NCI-H460 (cell line): ENCODE data around the gene RAD51B. TPM values are rescaled to one million over a fixed set of nuclear protein-coding genes. Genes with fewer than 3 reads are reported as not detected.
A peak's percentile ranks its signal among the peaks of the same experiment; 100 is the strongest.

ENCODE experiments used
- DNase-seq: peaks from one replicate; pipeline ENCODE4 v3.0.0-alpha.2; 2016; ENCODE audit warnings: low read depth; ENCODE audit errors: extremely low read depth
- total RNA-seq: library from RNA; depleted of rRNA; stranded (reverse); fragments of >200 nt; shearing (Covaris generic); gene quantifications from 2 replicates; pipeline ENCODE4 v1.2.3, GENCODE V29; 2014

Gene RAD51B
- total RNA-seq, 1 experiment from 2014 or later = 13.4 TPM

GRCh38 chr14:68523989-68524725, 704.6 kb downstream of the RAD51B start:
- DNase-seq = no peak

DNA sequence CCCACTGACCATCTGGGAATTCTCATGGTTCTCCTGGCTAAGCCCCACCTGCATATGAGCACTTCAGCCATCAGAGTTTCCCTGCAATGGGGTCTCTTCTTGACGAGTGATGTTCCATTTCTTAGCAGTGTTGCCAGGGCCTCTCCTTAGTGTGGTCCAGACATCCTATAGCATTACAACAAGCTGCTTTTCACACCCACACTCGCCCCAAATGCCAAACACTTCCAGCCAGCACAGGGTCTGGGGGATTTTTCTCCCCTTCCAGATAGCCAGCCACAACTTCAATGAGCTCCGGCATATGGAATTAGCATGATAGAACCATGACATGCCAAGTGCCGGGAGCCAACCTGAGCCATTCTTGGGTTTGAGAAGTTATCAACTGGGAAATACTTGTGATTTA, 705.9 kb downstream of the RAD51B start:
- no peak for DNase-seq

GRCh38 chr14:68526512-68527091, 707.0 kb downstream of the RAD51B start:
- DNase-seq = peak; percentile 73

GRCh38 chr14:68527329-68527851, 707.8 kb downstream of the RAD51B start:
- DNase-seq = peak; percentile 81

- no peak for DNase-seq
These were observed 708.6 kb downstream of the RAD51B start for GRCh38 chr14:68528040-68528687.

DNA sequence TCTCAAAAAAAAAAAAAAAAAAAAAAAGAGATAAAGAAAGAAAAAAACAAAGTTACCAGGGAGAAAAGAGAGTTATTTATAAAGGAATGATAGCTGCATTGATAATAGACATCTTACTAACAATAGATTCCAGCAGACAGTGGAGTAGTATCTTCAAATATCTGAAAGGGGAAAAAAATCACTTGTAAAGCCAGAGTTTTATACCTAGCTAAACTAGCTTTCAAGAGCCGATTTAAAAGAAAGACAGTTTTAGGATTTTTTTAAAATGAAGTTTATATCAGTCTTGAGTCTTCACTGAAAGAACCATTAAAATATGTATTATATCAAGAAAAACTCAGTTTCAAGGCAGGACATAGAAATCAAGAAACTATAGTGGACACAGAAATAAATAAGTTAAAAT, 710.9 kb downstream of the RAD51B start:
- no peak for DNase-seq

DNA sequence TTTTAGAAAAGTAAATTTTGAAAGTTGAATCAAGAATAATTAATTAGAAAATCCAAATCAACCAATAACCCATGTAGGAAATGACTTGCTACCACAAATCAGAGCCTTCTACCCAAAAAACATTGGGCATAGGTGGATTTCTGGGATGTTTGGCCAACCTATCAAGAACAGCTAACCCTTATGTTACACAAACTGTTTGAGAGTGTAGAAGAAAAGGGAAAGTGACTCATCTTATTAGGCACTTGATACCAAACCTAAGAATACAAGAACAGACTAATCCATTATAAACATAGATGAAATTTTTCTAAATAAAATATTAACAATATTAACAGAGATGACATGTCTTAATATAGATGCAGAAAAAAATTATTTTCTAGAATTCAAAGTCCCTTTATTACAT, 712.9 kb downstream of the RAD51B start:
- no peak for DNase-seq

- DNase-seq = no peak
These were observed 714.7 kb downstream of the RAD51B start for GRCh38 chr14:68534276-68534675.

- DNase-seq = no peak
These were observed 715.9 kb downstream of the RAD51B start for GRCh38 chr14:68535404-68536017.

- DNase-seq = no peak
These were observed 716.4 kb downstream of the RAD51B start for GRCh38 chr14:68536018-68536410.

DNA sequence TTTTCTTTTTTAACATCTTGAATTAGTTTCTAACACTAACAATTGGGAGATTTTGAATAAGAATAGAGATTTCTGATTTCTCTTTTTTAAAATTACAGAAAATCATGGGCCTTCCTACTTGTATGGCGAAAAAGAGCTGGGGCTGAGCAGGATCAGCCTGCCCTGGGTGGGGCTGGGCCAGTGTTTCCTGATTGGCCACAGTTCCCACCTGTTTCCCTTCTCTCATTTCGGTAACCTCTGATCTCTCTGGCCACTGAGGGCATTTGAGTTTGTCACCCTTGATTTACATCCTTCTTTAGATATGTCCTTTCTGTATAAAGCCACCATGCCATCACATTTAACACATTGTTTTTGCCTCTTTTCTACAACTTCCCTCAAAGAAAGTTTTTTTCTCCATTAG, 719.1 kb downstream of the RAD51B start:
- DNase-seq = no peak

DNA sequence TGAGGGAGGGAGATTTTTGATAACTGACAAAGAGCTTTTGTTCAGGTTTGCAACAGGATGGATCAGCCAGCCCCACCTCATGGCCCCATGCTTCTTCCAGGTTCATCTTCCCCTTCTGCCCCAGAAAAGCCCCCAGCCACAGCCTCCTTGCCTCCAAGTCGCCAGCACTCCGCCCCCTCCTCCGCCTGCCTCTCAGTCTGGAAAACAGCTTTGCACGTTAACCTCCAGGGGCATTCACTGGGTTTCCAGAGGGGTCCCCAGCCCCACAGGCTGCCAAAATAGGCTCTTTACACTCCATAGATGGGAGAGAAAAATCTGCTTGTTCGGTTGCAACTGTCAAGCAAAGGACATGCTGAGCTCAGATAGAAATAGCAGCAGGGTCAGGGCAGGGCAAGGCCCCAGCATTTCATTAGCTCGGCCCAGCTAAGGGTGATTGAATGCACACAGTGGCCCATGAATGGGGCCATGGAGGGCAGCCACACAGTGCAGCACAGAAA, 719.7 kb downstream of the RAD51B start:
- no peak for DNase-seq

- DNase-seq = no peak
These were observed 720.2 kb downstream of the RAD51B start for GRCh38 chr14:68539789-68540188.

- DNase-seq = no peak
These were observed 721.8 kb downstream of the RAD51B start for GRCh38 chr14:68541178-68541896.

DNA sequence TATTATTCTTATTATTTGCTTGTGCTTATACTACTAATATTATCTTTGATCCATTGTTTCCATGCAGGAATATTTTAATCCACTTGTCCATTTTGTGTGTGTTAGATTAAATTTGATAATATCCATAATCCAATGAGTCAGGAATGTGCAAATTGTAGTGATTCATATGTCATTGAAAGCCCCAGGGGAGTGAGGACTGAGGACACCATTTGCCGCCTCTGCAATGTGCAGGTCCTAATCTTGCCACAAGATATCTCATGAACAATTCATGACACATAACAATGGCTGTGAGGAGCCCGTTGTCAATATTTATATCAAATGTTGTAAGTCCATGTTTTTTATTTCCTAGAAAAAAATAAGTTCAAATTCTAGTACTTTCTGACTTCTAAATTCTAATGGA, 722.8 kb downstream of the RAD51B start:
- DNase-seq = no peak

- DNase-seq = no peak
These were observed 723.9 kb downstream of the RAD51B start for GRCh38 chr14:68543516-68543915.

GRCh38 chr14:68544081-68544892, 724.7 kb downstream of the RAD51B start:
- DNase-seq = no peak

GRCh38 chr14:68546839-68547238, 727.3 kb downstream of the RAD51B start:
- peak; percentile 28 for DNase-seq

- DNase-seq = peak; percentile 92
These were observed 728.0 kb downstream of the RAD51B start for GRCh38 chr14:68547305-68548193.
